ENCODE results near the gene FSCN2. TPM values are rescaled to one million over a fixed set of nuclear protein-coding genes. Genes with fewer than 3 reads are reported as not detected.
A peak's percentile ranks its signal among the peaks of the same experiment; 100 is the strongest.

Gene FSCN2, protein sequence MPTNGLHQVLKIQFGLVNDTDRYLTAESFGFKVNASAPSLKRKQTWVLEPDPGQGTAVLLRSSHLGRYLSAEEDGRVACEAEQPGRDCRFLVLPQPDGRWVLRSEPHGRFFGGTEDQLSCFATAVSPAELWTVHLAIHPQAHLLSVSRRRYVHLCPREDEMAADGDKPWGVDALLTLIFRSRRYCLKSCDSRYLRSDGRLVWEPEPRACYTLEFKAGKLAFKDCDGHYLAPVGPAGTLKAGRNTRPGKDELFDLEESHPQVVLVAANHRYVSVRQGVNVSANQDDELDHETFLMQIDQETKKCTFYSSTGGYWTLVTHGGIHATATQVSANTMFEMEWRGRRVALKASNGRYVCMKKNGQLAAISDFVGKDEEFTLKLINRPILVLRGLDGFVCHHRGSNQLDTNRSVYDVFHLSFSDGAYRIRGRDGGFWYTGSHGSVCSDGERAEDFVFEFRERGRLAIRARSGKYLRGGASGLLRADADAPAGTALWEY
- 19.6 and 21.4 TPM in 2 replicates for total RNA-seq (2013; cell fraction: nucleolus; rRNA removed)
- total RNA-seq (2014; rRNA removed) (1.2 and 1.8 TPM in 2 replicates), total RNA-seq (2014; rRNA removed; fragmentation: Illumina TruSeq; extraction: Trizol) (0.14 and 0.58 TPM in 2 replicates), total RNA-seq (2021) (2.1 and 2.7 TPM in 2 replicates), polyA plus RNA-seq (2011; rRNA removed) (0.29 and 0.65 TPM in 2 replicates), polyA plus RNA-seq (2014; fragmentation: Illumina TruSeq; extraction: Trizol) (0.19 and 0.24 TPM in 2 replicates), polyA plus RNA-seq (2014; fragmentation: Nextera tagmentation; extraction: Ambion mirVana) (not detected), polyA plus RNA-seq (2014; rRNA removed) (1.9 and 2.0 TPM in 2 replicates), polyA plus RNA-seq (2016; fragmentation: Nextera tagmentation; extraction: Ambion mirVana) (under 1 TPM in 1 of 2 experiments, not detected in 1; 0.12 TPM), polyA minus RNA-seq (2011; rRNA and poly(A)+ RNA removed) (0.44 and 2.2 TPM in 2 replicates), Bru-seq, nascent RNA (percentile 55 among the genes with signal in this experiment), BruChase-seq, experiment 1, labeled RNA remaining after a 6-hour chase (percentile 50 among the genes with signal in this experiment), BruChase-seq, experiment 2, labeled RNA remaining after a 2-hour chase (percentile 47 among the genes with signal in this experiment)
- not detected for polyA plus RNA-seq (2011; ENCODE audit: low read depth)
- 0.69 and 1.0 TPM in 2 replicates for polyA plus RNA-seq (2011; cell fraction: cytosol; rRNA removed)
- polyA plus RNA-seq (2011; cell fraction: nucleus; rRNA removed) = 6.3 and 7.2 TPM in 2 replicates
- polyA plus RNA-seq (2012) = 1.5 and 1.6 TPM in 2 replicates
- polyA minus RNA-seq (2011; cell fraction: cytosol; rRNA and poly(A)+ RNA removed) = 0.80 and 1.0 TPM in 2 replicates
- polyA minus RNA-seq (2011; cell fraction: nucleus; rRNA and poly(A)+ RNA removed) = 3.7 and 4.2 TPM in 2 replicates
- long read RNA-seq, experiment 1 = 0 reads
- long read RNA-seq, experiment 2 = 0 reads

- TF ChIP-seq POLR2A (IDR thresholded peaks at IDR 0.05; ENCODE audit: low read depth, low read length) (0 out of 2 replicates have a peak, but pooled peaks have one; percentile 4), IRF3 (IDR thresholded peaks at IDR 0.05) (no peak)
- SMC1A ChIA-PET (ENCODE audit: uncharacterized antibody, unreplicated experiment) = no interaction called here
- DNase-seq (ENCODE audit: low read depth, low spot score) (no peak), FAIRE-seq (no peak), ATAC-seq (no peak)
- Histone ChIP-seq H3K4me2 (ENCODE audit: control insufficient read depth, insufficient read depth) (no peak within 1 kb of the TSS), H3K9me3 (replicated peaks; ENCODE audit: control insufficient read depth, insufficient read depth, low read length) (no peaks in the 10 kb centered on the region), H4K20me1 (ENCODE audit: control insufficient read depth, insufficient read depth) (no peaks in the 10 kb centered on the region), H3K36me3 (ENCODE audit: control insufficient read depth in 2 of 2, insufficient read depth in 2 of 2, low read length in 1 of 2) (no peaks in the 10 kb centered on the region), H3K4me1 (ENCODE audit: control insufficient read depth, insufficient read depth, low read length) (no peaks in the 10 kb centered on the region), H3K4me3 (no peak within 1 kb of the TSS), H3K27ac (ENCODE audit: control insufficient read depth, insufficient read depth) (no peak within 1 kb of the TSS), H3K79me2 (ENCODE audit: control insufficient read depth, insufficient read depth, low read length) (no peaks in the 10 kb centered on the region), H3K9ac (ENCODE audit: control insufficient read depth, insufficient read depth, low read length) (no peak within 1 kb of the TSS), H3K27me3 (replicated peaks in 1 of 2; ENCODE audit: control insufficient read depth in 2 of 2, insufficient read depth in 2 of 2, low read length in 1 of 2) (no peaks in the 10 kb centered on the region), H2AFZ (ENCODE audit: control insufficient read depth, low read depth, low read length) (no peak within 1 kb of the TSS)
- no TSS peak for BruUV-seq (replicated peaks)
- intact Hi-C loops (cut with micrococcal nuclease; ENCODE audit: unreplicated experiment) = no loop called here
- RAD21 ChIA-PET (ENCODE audit: unreplicated experiment) = no interaction called here
- CTCF ChIA-PET = no interaction called here
- WGBS (ENCODE audit: insufficient coverage, insufficient replicate concordance, low lambda C conversion rate, missing lambda C conversion rate) = 46% methylated on average over 12 of the region's 42 CpGs
- in situ Hi-C loops (cut with MboI) = no loop called here
- POLR2A ChIA-PET = no interaction called here
Measured at GRCh38 chr17:81527591-81528383, at the start of gene FSCN2. FSCN2 (plus strand) TSS chr17:81528377; CDS start chr17:81528532, 155 bp downstream.

Measured in GM12878 (cell line).